ENCODE data around the gene DYRK2.

DYRK2 gene

GRCh38 chr12:67694306-67694900 is 45.9 kb downstream of the DYRK2 start:
- no peak overlapping the region for H3K4me2 ChIP-seq (ENCODE audit: low read depth, low read length)
- TF ChIP-seq EZH2phosphoT487 (IDR thresholded peaks at IDR 0.05; ENCODE audit: low read length) (no peak), EZH2 (optimal IDR thresholded peaks at IDR 0.05; ENCODE audit: low read depth, low read length) (no peak), CTCF (IDR thresholded peaks at IDR 0.05; ENCODE audit: low read length) (no peak)
- peaks cover 66% of the 10 kb centered on the region for H3K27me3 ChIP-seq (replicated peaks; ENCODE audit: insufficient read depth, low read length)
- no peaks in the 10 kb centered on the region for H3K36me3 ChIP-seq (replicated peaks; ENCODE audit: insufficient read depth, low read length)
- H3K4me3 ChIP-seq (ENCODE audit: low read length): no peak overlapping the region
- no peak overlapping the region for H2AFZ ChIP-seq (ENCODE audit: low read length)
- H4K20me1 ChIP-seq (ENCODE audit: insufficient read depth, low read length): peaks cover 4% of the 10 kb centered on the region; the same call in 1 of the 2 replicates
- H3K4me1 ChIP-seq (ENCODE audit: low read length): peaks cover 21% of the 10 kb centered on the region
- H3K27ac ChIP-seq (ENCODE audit: low read length): no peak overlapping the region
- no peak for DNase-seq
- H3F3A ChIP-seq (ENCODE audit: insufficient read depth, low read length): peaks cover 11% of the 10 kb centered on the region
- no peak overlapping the region for H3K9ac ChIP-seq (ENCODE audit: low read length)
- H3K9me2 ChIP-seq (replicated peaks; ENCODE audit: insufficient read depth, low read length): no peaks in the 10 kb centered on the region
- no peaks in the 10 kb centered on the region for H3K9me3 ChIP-seq (replicated peaks; ENCODE audit: insufficient read depth, low read length)
- no peaks in the 10 kb centered on the region for H3K79me2 ChIP-seq (ENCODE audit: low read length)

GRCh38 chr12:67695974-67696373 is 47.4 kb downstream of the DYRK2 start:
- Histone ChIP-seq H3K9ac (ENCODE audit: low read length) (no peak overlapping the region), H3K4me3 (ENCODE audit: low read length) (no peak overlapping the region), H3K9me2 (replicated peaks; ENCODE audit: insufficient read depth, low read length) (no peaks in the 10 kb centered on the region), H4K20me1 (ENCODE audit: insufficient read depth, low read length) (peaks cover 5% of the 10 kb centered on the region; the same call in 1 of the 2 replicates), H3K4me2 (ENCODE audit: low read depth, low read length) (no peak overlapping the region), H3K79me2 (ENCODE audit: low read length) (no peaks in the 10 kb centered on the region), H3K4me1 (ENCODE audit: low read length) (peaks cover 26% of the 10 kb centered on the region), H3K27ac (ENCODE audit: low read length) (no peak overlapping the region), H3K27me3 (replicated peaks; ENCODE audit: insufficient read depth, low read length) (peaks cover 82% of the 10 kb centered on the region), H3K9me3 (replicated peaks; ENCODE audit: insufficient read depth, low read length) (no peaks in the 10 kb centered on the region), H3F3A (ENCODE audit: insufficient read depth, low read length) (peaks cover 16% of the 10 kb centered on the region), H3K36me3 (replicated peaks; ENCODE audit: insufficient read depth, low read length) (no peaks in the 10 kb centered on the region), H2AFZ (ENCODE audit: low read length) (no peak overlapping the region)
- TF ChIP-seq CTCF (IDR thresholded peaks at IDR 0.05; ENCODE audit: low read length) (no peak), EZH2phosphoT487 (IDR thresholded peaks at IDR 0.05; ENCODE audit: low read length) (no peak)
- no peak for DNase-seq

GRCh38 chr12:67697443-67697842 is 48.9 kb downstream of the DYRK2 start:
- H3K9ac ChIP-seq (ENCODE audit: low read length): no peak overlapping the region
- no peak overlapping the region for H2AFZ ChIP-seq (ENCODE audit: low read length)
- peaks cover 5% of the 10 kb centered on the region; the same call in 1 of the 2 replicates for H4K20me1 ChIP-seq (ENCODE audit: insufficient read depth, low read length)
- no peaks in the 10 kb centered on the region for H3K9me2 ChIP-seq (replicated peaks; ENCODE audit: insufficient read depth, low read length)
- no peaks in the 10 kb centered on the region for H3K36me3 ChIP-seq (replicated peaks; ENCODE audit: insufficient read depth, low read length)
- TF ChIP-seq EZH2 (optimal IDR thresholded peaks at IDR 0.05; ENCODE audit: low read depth, low read length) (no peak), EZH2phosphoT487 (IDR thresholded peaks at IDR 0.05; ENCODE audit: low read length) (no peak), CTCF (IDR thresholded peaks at IDR 0.05; ENCODE audit: low read length) (no peak)
- H3K4me1 ChIP-seq (ENCODE audit: low read length): peaks cover 26% of the 10 kb centered on the region
- no peaks in the 10 kb centered on the region for H3K79me2 ChIP-seq (ENCODE audit: low read length)
- no peak overlapping the region for H3K27ac ChIP-seq (ENCODE audit: low read length)
- H3K9me3 ChIP-seq (replicated peaks; ENCODE audit: insufficient read depth, low read length): no peaks in the 10 kb centered on the region
- H3F3A ChIP-seq (ENCODE audit: insufficient read depth, low read length): peaks cover 16% of the 10 kb centered on the region
- H3K27me3 ChIP-seq (replicated peaks; ENCODE audit: insufficient read depth, low read length): peaks cover 90% of the 10 kb centered on the region
- H3K4me2 ChIP-seq (ENCODE audit: low read depth, low read length): no peak overlapping the region
- no peak for DNase-seq
- H3K4me3 ChIP-seq (ENCODE audit: low read length): no peak overlapping the region
